ENCODE measurements around the gene TMEM234.

The TMEM234 gene

DNA sequence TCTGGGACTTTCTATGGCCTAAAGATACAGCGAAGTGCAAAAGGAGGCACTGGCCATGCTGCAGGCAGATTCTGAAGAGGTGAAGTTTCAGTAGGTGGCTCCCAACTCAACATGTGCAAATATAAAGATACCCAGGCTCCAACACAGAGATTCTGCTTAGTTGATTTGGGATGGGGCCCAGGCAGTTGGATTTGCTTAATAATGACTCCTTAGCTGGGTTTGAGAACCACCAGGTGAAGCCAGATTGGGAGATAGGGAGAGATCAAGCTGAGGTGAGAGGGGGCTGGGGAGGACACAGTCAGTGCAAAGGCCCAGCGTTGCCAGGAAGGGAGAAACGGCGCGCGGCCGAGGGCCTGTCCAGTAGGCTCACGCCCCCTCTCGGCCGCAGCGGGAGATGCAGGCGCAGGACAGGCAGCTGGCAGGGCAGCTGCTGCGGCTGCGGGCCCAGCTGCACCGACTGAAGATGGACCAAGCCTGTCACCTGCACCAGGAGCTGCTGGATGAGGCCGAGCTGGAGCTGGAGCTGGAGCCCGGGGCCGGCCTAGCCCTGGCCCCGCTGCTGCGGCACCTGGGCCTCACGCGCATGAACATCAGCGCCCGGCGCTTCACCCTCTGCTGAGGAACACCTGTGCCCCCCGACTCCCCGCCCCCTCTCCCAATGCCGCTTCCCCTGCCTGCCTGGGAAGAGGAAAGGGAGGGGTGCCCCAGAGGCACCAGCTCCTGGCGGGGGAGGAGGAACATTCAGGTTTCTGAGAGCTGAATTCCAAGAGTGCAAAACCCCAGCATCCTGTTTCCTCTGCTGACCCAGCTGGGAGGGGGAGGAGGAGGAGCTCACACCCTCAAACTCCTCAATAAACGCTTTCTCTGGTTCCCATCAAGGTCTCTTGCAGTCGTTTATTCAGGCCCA, 26.1 kb upstream of the TMEM234 start:
- TF ChIP-seq POLR2A (IDR thresholded peaks at IDR 0.05; ENCODE audit: low read depth, low read length) = no peak
- DNase-seq (ENCODE audit: insufficient read length, low spot score) (no peak), FAIRE-seq (no peak)

- no peak for DNase-seq (ENCODE audit: insufficient read length, low spot score)
- TF ChIP-seq POLR2A (IDR thresholded peaks at IDR 0.05; ENCODE audit: low read depth, low read length) = no peak
- FAIRE-seq = no peak
Observed at GRCh38 chr1:32247452-32247851, 25.3 kb upstream of the TMEM234 start.

- no peak for DNase-seq (ENCODE audit: insufficient read length, low spot score)
Observed at GRCh38 chr1:32246888-32247273, 24.7 kb upstream of the TMEM234 start, which contains the start of gene FAM167B. Gene FAM167B (plus strand): TSS chr1:32247222. CDS start chr1:32247422, 200 bp downstream.

GRCh38 chr1:32242341-32242851, 20.2 kb upstream of the TMEM234 start:
- FAIRE-seq = no peak

More at GRCh38 chr1:32246888-32247273, 24.7 kb upstream of the TMEM234 start, which contains the start of gene FAM167B:
- TF ChIP-seq POLR2A (IDR thresholded peaks at IDR 0.05; ENCODE audit: low read depth, low read length) = no peak
- FAIRE-seq = no peak

DNA sequence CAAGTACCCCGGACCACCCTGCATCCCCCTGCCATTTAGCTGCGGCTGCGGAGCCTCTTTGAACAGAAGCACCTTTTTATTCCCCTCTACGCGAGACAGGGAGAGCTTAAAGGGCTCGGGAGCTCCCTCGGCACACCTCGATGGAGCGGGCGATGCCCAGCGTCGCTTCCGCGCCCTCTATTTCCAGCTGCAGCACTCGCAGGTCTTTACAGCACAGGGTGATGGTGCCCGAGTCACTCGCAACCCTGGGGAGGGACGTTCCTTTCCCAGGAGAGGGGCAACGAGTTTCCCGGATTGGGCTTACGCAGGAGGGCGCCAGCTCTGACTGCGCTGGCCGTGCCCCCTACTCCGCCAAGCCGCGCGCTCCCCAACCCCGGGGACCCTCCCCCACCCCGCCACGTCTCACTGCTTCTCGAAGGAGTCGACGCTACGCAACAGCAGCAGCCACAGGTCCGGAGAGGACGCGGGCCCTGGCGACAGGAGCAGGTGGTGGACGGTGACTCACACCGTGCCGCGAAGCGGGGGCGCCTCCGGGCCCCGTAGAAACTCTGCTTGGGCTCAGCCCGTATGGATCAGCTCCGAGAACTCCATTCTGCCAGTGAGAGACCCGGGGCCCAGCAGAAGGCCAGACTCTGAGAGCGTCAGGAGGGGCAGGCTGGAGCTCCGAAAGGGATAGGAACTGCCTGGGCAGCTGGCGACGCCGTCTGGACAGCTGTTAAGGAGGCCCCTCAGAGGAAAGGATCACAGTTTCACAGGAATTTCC, 19.0 kb upstream of the TMEM234 start:
- DNase-seq (ENCODE audit: insufficient read length, low spot score) (no peak), FAIRE-seq (no peak)
- no peak for TF ChIP-seq POLR2A (IDR thresholded peaks at IDR 0.05; ENCODE audit: low read depth, low read length)

More at GRCh38 chr1:32242341-32242851, 20.2 kb upstream of the TMEM234 start:
- no peak for DNase-seq (ENCODE audit: insufficient read length, low spot score)
- TF ChIP-seq POLR2A (IDR thresholded peaks at IDR 0.05; ENCODE audit: low read depth, low read length) = no peak

DNA sequence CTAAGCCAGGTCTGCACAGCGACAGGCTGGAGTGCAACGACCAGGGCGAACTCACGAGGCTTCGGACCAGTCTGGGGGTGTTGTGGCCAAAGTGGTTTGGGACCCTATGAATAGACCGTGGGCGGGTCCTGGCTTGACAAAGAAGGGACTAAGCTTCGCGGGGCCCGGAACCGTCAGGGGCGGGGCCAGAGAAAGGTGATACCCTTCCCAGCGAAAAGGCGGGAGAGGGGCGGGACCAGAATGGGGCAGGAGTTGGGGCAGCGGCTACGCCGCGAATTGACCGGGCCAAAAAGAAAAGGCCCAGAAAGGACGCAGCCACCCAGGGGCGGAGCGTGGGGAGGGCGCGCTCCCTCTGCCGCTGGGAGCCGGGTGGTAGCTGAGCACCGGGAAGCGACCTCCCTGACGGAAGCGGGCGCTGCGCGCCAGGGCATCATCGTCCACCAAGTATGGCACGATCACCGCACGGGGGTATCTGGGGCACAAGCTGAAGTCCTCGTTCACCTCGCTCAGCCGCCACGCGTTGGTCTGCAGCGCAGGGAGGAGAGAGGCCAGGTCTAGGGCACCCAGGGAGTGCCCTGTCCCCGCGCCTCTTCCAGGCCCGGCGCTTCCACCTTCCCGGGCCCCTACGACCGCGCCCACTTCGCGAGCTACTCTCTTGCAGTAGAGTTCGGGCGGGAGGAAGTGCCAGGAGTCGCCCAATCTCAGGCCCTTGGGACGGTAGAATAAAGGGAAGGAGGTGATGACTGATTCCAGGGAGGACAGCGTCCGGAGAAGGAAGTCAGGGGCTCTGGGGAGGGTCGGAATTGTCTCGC, 18.2 kb upstream of the TMEM234 start:
- FAIRE-seq = no peak

DNA sequence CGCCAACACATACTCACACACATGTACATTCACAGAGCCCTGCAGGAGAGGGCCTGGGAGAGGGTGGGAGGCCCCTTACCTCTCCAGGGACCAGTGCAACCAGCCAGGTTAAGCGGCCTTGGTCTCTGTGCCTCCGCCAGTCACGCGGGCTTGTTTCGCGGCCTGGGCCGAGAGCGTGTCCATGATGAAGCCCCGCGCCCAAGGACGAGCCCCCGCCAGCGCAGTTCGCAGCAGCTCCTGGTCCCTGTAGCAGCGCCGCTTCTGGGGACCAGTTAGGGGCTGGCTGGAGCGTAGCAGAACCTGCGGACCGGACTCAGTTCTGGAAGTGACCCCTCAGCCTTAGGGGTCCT, 17.6 kb upstream of the TMEM234 start:
- no peak for FAIRE-seq
- DNase-seq (ENCODE audit: insufficient read length, low spot score) = no peak
- TF ChIP-seq POLR2A (IDR thresholded peaks at IDR 0.05; ENCODE audit: low read depth, low read length) = no peak

More for the DNA sequence above, 18.2 kb upstream of the TMEM234 start:
- DNase-seq (ENCODE audit: insufficient read length, low spot score) = no peak
- no peak for TF ChIP-seq POLR2A (IDR thresholded peaks at IDR 0.05; ENCODE audit: low read depth, low read length)

DNA sequence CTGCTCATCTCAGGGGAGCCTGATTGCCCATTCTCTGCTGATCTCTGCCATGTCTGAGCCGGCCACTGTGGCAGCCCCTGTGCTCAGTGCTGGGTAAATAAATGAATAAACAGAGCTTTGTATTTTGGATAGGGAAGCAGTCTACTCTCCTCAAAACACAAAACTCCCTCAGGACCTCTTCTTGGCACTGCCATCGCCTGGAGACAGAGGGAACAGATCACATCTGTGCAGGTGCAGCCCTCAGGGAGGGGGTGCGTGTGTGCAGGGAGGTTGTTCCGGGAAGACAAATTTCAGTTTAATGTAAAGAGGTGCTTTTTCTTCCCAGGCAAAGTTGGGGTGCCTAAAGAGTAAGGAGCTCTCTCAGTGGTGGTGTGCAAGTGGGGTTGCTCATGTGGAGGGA, 17.2 kb upstream of the TMEM234 start:
- no peak for DNase-seq (ENCODE audit: insufficient read length, low spot score)
- no peak for TF ChIP-seq POLR2A (IDR thresholded peaks at IDR 0.05; ENCODE audit: low read depth, low read length)
- no peak for FAIRE-seq

DNA sequence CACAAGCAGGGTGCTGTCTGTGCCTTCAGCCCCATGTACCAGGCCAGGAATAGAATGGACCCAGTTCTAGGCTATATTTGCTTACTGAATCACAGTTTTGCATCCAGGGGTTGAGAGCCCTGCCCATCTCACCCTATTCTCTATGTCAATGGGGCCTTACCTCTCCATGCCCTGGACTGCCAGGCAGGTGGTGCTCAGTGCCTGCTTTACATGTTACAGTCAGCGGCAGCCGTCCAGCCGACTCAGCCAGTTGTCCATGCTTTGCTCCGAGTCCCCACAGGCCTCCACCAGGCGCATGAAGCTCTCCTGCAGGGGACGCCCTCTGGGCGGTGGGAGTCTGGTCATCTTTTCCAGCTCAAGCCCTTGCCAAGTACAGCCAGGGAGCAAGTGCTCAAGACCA, 12.6 kb upstream of the TMEM234 start:
- no peak for TF ChIP-seq POLR2A (IDR thresholded peaks at IDR 0.05; ENCODE audit: low read depth, low read length)
- FAIRE-seq = no peak
- DNase-seq (ENCODE audit: insufficient read length, low spot score) = no peak

DNA sequence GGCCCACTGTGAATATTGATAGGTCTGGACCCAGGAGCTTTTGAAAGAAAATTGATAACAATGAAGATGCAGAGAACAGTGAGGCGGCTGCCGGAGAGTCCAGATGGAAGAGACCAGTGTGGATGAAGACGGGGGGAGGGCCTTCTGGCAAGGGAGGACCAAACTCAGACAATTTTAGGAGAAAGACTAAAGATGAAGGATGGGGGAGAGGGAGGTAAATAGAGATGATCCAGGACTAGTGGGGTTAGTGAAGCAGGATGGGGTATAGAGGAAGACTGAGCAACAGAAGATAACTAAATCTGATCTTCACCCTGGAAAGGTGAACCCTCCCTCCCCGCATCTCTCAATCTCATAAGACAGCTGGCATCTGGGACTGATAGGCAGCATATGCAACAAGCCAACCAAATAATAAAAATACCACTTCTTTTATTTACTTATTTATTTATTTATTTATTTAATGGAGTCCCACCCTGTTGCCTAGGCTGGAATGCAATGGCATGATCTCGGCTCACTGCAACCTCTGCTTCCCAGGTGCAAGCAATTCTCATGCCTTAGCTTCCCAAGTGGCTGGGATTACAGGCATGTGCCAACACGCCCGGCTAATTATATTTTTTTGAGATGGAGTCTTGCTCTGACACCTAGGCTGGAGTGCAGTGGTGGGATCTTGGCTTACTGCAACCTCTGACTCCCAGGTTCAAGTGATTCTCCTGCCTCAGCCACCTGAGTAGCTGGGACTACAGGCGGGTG, 10.6 kb upstream of the TMEM234 start:
- no peak for TF ChIP-seq POLR2A (IDR thresholded peaks at IDR 0.05; ENCODE audit: low read depth, low read length)
- FAIRE-seq (no peak), DNase-seq (ENCODE audit: insufficient read length, low spot score) (no peak)

- no peak for TF ChIP-seq POLR2A (IDR thresholded peaks at IDR 0.05; ENCODE audit: low read depth, low read length)
- no peak for FAIRE-seq
- no peak for DNase-seq (ENCODE audit: insufficient read length, low spot score)
Observed at GRCh38 chr1:32231843-32232432, 9.8 kb upstream of the TMEM234 start.

GRCh38 chr1:32228771-32229170, 6.6 kb upstream of the TMEM234 start:
- no peak for FAIRE-seq
- TF ChIP-seq POLR2A (IDR thresholded peaks at IDR 0.05; ENCODE audit: low read depth, low read length) = no peak
- no peak for DNase-seq (ENCODE audit: insufficient read length, low spot score)
